HG03095 (cell line): Measurements from ENCODE around the gene CAV1.
A peak's percentile ranks its signal among the peaks of the same experiment; 100 is the strongest.
"Not testable (repeated sequence)": the region's sequence is repeated elsewhere in the genome, so short reads cannot be mapped to it uniquely, and the experiment has no call there.

Experiments
- ATAC-seq: cut with Tn5 transposase; IDR thresholded peaks from one replicate; pipeline ENCODE4 v1.9.1; 2021; ENCODE audit warnings: moderate library complexity; ENCODE audit not compliant: unreplicated experiment

Gene CAV1

GRCh38 chr7:116524609-116525297 lies at the start of gene CAV1:
Gene CAV1 (plus strand): TSS chr7:116525036. CDS start chr7:116525063, 27 bp downstream.
- no peak for ATAC-seq

GRCh38 chr7:116477625-116478024 lies 47.2 kb upstream of the CAV1 start:
- ATAC-seq = no peak

DNA sequence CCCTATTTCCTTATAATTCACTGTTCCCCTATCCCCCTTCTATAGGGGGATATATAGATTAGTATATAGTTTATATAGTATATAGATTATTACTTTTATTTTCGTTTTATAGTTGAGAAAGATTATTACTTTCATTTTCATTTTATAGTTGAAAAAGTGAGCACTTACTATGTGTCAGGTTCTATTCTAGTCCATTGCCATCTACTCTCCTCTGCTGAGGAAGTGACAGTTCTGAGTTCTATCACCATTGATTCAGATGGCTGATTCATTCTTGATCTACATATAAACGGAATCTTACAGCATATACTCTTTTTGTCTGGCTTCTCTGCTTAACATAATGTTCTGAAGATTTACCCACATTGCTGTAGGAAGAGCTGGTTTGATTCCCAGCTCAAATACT lies 46.0 kb upstream of the CAV1 start:
- no peak for ATAC-seq

DNA sequence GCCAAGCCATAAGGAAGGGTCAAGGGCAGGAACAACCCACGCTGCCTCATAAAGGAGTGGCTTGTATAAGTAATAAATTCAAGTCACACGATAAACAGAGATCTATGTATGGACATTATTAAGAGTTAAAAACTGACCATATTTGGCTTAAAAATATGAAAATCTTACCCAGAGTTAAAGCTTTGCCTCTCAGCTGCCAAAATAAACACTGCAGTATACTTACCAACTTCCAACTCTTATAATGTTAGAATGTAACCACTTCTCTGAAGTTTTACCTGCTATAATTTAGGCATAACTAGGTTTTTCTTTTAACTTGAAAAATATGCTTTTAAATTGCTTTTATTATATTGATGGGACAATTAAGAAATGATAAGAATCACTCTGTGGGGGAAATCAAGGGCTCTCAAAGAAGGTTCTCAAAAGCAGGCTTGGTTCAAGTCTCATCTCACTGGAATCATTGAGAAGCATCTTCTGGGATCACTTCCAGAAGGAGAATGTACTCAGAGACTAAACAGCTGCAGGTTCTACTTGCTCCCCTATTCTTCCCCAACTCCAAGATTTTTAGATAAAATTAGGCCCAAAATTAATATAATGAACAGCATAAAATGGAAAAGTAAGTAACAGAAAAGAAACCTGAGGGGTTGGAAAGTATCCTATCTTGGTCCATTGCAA lies 41.4 kb upstream of the CAV1 start:
- ATAC-seq = no peak

DNA sequence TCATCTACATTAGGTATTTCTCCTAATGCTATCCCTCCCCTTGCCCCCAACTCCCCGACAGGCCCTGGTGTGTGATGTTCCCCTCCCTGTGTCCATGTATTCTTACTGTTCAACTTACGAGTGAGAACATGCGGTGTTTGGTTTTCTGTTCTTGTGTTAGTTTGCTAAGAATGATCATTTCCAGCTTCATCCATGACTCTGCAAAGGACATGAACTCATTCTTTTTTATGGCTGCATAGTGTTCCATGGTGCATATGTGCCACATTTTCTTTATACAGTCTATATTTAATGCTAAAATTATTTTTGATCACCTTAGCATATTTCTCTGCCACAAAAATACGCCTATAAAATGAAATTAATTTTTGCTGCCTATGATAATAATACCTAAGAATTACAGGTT lies 40.4 kb upstream of the CAV1 start:
- not testable (repeated sequence) for ATAC-seq

DNA sequence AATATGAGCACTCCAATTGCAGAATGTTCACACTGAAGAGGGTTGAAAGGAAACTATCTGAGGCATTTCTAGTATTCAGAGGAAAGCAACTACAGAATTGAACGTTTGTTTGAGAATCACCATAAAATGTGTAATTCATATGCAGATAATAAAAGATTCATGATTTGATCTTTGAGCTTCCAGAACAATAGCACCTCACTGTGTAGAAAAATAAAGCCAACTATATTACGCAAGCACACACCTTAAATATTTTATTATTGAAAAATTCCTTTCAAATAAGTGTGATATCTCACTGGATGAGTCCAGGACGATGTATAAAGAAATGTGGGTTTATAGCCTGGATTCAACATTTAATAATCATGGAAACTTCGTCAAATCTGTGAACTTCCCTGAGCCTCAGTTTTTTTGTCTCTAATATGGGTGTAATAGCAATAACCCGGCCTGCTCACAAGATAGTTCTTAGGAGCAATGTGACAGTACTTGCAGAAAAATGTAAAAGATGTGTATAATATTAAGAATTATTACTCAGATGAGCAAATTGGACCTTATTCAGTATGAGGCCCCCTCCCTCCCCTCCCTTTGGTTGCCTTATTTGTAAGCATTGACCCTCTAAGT lies 36.8 kb upstream of the CAV1 start:
- ATAC-seq = no peak

DNA sequence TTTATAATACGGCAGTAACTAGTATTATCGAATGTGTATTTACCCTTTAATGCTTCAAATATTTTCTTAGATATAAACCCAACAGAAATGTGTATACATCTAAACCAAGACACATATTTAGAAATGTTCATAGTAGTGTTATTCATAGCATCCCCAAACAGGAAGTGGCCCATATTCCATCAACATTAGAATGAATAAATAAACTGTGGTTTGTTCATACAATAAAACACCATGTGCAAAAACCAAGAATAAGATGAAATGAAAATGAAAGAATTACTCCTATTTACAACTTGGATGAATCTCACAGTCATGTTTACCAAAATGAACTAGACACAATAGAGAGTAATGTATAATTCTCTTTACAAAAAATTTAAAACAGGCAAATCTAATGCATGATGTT lies 34.5 kb upstream of the CAV1 start:
- ATAC-seq = no peak

- ATAC-seq = no peak
Observed at GRCh38 chr7:116491887-116492653, 32.8 kb upstream of the CAV1 start.

- ATAC-seq = no peak
Observed at GRCh38 chr7:116492654-116493109, 32.2 kb upstream of the CAV1 start.

DNA sequence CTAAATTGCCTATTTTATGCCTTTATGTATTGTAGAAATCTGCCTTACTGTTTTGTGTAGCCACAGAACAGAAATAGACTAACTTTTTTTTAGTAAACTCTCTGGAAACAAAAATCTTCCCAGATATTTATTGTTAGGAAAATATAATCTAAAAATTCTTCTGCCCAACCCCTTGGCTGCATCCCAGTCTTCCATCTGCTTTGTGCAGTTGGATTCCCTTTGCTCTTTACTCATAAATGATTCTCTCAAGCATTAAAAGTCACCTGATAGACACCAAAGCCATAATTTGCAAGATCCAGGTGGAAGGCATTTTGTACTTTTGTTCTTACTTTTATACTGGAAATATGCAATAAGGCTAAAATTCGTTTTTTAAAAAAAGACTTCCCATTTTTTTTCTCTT lies 31.4 kb upstream of the CAV1 start:
- no peak for ATAC-seq

DNA sequence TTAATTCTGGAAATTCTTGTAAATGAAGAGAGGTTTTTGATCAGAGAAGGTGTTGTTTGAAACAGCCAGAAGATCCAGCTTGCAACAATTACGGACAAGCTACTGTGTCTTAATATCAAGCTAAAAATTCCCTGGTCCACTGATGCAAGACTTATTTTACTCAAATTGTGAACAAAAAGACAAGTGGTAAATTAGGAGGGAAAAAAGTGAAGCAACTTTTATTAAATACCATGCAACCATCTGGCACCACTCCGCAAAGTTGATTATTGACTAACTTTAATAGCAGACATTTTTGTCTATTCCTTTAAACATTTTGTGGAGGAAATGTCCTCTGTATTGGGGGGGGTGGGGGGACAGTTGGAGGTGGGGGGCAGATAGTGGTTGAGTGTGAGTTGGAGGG lies 30.4 kb upstream of the CAV1 start:
- no peak for ATAC-seq

GRCh38 chr7:116495736-116496135 lies 29.1 kb upstream of the CAV1 start:
- no peak for ATAC-seq

DNA sequence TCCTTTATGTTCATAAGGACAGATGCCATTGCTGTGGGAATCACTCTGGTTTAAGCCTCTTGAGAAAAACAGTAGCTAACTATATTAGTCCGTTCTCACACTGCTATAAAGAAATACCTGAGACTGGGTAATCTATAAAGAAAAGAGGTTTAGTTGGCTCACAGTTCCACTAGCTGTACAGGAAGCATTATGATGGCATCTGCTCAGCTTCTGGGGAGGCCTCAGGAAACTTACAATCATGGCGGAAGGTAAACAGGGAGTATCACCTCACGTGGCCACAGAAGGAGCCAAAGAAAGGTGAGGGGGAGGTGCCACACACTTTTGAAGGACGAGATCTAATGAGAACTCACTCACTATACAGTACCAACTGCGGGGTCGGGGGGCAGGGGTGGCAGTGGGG lies 28.2 kb upstream of the CAV1 start:
- no peak for ATAC-seq

DNA sequence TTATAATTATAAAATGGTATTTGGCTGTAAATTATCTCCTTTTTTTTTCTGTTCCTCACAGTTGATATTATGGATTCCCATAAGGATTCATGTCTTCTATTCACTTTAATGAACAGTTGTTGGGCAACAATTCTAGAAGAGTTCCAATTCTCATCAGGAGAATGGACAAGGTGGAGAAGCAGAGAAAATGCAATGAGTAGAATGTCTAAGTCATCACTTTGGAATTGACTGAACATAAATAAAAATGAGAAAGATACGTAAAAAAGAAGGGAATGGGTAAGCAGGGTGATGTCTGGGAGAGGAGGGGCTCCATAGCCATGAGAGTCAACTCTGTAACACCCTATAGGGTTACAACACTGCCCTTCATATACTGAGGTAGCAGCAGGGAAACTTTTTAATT lies 27.1 kb upstream of the CAV1 start:
- no peak for ATAC-seq

DNA sequence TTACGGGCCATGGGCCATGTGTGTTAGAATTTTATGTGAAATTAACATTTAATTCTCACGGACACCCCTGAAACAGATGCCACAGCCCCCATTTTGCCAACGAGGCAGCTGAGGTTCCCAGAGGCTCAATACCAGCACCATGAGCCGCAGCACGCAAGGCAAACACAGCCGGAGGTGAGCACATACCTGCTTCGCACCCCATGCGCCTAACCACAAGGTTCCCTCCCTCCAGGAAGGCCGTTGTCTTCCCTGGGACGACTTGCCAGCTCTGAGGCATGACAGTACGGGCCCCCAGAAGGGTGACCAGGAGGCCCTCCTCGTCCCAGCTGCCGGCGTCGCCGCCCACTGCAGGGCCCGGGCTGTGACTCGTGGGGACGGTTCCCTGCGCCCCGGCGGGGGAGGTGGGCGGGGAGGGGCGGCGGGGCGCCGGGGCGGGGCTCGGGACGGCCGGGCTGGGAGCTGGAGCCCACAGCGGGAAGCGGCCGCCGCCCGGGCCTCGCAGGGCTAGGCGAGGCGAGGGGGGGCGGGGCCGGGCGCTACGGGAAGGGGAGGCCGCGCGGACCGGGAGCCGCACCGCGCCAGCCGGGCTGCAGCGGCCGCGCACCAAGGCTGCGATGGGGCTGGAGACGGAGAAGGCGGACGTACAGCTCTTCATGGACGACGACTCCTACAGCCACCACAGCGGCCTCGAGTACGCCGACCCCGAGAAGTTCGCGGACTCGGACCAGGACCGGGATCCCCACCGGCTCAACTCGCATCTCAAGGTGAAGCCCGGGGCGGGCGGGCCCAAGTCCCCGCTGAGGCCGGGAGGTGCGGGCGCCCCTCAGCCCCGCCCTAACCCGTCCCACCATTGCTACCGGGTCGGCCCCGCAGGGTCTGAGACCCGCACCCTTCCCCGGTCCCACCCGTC lies 25.4 kb upstream of the CAV1 start, which contains the start of gene CAV2:
Gene CAV2, plus strand, starts transcription at position 571 of the 910 bp plus-strand sequence. Its CDS starts 44 bp downstream, at position 615.
- no peak for ATAC-seq

DNA sequence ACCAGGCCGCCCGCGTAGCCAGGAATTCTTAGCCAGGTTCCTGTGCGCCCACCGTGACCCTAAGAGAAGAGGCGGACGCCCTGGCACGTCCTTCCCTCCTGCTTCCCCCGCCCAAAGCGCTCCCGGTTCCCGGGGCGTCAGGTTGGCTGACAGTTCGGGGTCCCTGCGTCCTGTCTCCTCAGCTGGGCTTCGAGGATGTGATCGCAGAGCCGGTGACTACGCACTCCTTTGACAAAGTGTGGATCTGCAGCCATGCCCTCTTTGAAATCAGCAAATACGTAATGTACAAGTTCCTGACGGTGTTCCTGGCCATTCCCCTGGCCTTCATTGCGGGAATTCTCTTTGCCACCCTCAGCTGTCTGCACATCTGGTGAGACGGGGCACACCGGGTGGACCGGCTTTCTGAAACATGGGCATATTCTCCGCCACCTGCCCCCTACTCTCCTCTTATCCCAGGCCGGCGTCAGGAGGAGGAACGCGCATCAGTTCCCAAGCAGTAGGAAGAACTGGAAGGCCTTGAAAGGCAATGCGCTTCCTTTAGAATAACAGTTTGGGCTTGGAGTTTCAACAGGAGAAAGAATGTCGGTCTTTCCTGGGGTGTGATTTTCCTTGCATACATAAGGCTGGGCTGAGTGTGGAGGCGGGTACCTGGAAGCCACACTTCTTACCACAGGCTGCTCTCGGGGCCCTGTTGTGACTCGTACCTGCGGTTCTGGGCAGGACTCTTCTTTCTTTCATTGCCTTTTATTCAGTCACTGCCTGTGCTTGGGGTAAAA lies 24.6 kb upstream of the CAV1 start:
- peak; percentile 54 for ATAC-seq

GRCh38 chr7:116501425-116502167 lies 23.2 kb upstream of the CAV1 start:
- no peak for ATAC-seq

DNA sequence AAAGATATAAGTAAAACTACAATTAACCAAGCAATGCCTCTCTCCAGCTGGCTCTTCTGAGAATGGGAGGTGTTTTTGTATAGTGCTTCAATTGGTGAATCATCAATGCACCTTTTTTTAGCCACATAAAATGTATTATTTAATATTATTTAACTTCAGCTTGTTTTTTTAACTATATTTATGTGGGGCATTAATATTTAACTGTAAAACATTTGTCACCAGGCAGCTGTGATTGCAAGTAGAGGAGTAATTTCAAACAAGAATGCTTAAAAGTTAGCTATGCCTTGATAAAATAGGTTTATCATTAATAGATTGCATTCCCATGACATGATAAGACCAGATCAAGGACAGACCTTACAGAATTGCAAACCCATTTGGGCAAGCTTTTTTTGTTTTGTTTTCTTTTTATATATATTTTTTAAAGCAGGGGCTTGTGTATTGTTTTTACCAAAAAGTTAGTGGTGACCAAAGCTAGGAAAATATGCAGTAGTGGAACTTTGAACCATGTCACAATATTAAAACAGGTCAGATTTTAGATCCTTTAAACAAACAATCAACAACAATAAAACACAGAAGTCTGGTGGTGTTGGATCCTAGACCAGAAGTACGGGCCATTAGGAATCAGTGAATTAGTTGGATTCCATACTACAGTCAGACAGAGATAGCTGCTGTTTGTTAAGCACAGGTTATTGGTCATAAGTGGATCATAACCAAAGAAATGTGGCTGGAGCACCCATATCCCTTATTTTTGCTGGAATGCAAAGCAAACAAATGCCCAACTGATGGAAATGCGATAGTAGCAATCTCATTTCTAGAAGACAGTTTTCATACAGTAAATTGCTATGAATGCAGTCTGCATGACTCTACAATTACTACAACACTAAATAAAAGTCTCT lies 22.4 kb upstream of the CAV1 start:
- ATAC-seq = no peak
